Dendritic cell treated with granulocyte-macrophage colony-stimulating factor and Interleukin-4, amounts not matched to agents 40 ng/mL and 50 ng/mL, for 4 days (primary cell): ENCODE results near the gene PRKCZ.

Source experiments
- H3K27ac Mint-ChIP-seq: one replicate; pipeline ENCODE4 v1.8.0; 2022; ENCODE audit warnings: mild to moderate bottlenecking, mixed read lengths
- H3K27me3 Mint-ChIP-seq: one replicate; pipeline ENCODE4 v1.8.0; 2022; ENCODE audit warnings: mild to moderate bottlenecking, mixed read lengths
- H3K36me3 Mint-ChIP-seq: one replicate; pipeline ENCODE4 v1.8.0; 2022; ENCODE audit warnings: low read depth, mixed read lengths
- H3K4me1 Mint-ChIP-seq: one replicate; pipeline ENCODE4 v1.8.0; 2022; ENCODE audit warnings: low read depth, mixed read lengths
- H3K4me3 Mint-ChIP-seq: one replicate; pipeline ENCODE4 v1.8.0; 2022; ENCODE audit warnings: mild to moderate bottlenecking, moderate library complexity, mixed read lengths
- H3K9me3 Mint-ChIP-seq: one replicate; pipeline ENCODE4 v1.8.0; 2022; ENCODE audit warnings: mixed read lengths
- intact Hi-C: fragments of 100-400 bp; cut with micrococcal nuclease; formaldehyde crosslinking; loops from one replicate; pipeline ENCODE4 v1.15.0; 2022

Gene PRKCZ

GRCh38 chr1:2045468-2046173, 4.6 kb upstream of the PRKCZ start:
- intact Hi-C loops = loop anchor here (2.0 to 5.0 kb wide), 2 partner anchors 85 to 103 kb away; no protein-coding TSS in a partner anchor
- Mint-ChIP-seq H3K4me3 (no peak overlapping the region), H3K27ac (no peak overlapping the region), H3K36me3 (no peaks in the 10 kb centered on the region), H3K9me3 (no peaks in the 10 kb centered on the region), H3K27me3 (peaks cover 71% of the 10 kb centered on the region), H3K4me1 (peaks cover 9% of the 10 kb centered on the region)

GRCh38 chr1:2046174-2046917, 3.9 kb upstream of the PRKCZ start:
- intact Hi-C loops = loop anchor here (2.0 to 5.0 kb wide), 2 partner anchors 86 to 104 kb away; no protein-coding TSS in a partner anchor
- Mint-ChIP-seq H3K27ac (no peak overlapping the region), H3K36me3 (no peaks in the 10 kb centered on the region), H3K27me3 (peaks cover 76% of the 10 kb centered on the region), H3K9me3 (no peaks in the 10 kb centered on the region), H3K4me1 (peaks cover 9% of the 10 kb centered on the region), H3K4me3 (no peak overlapping the region)

GRCh38 chr1:2046953-2047748, 3.1 kb upstream of the PRKCZ start:
- Mint-ChIP-seq H3K9me3 (no peaks in the 10 kb centered on the region), H3K36me3 (no peaks in the 10 kb centered on the region), H3K27me3 (peaks cover 81% of the 10 kb centered on the region), H3K4me1 (peaks cover 9% of the 10 kb centered on the region), H3K4me3 (no peak overlapping the region), H3K27ac (no peak overlapping the region)
- intact Hi-C loops = loop anchor here (2.0 to 5.0 kb wide), 2 partner anchors 86 to 105 kb away; no protein-coding TSS in a partner anchor

GRCh38 chr1:2047749-2048729, 2.2 kb upstream of the PRKCZ start:
- Mint-ChIP-seq H3K27me3 (peaks cover 87% of the 10 kb centered on the region), H3K4me1 (peaks cover 9% of the 10 kb centered on the region), H3K4me3 (no peak overlapping the region), H3K36me3 (no peaks in the 10 kb centered on the region), H3K9me3 (no peaks in the 10 kb centered on the region), H3K27ac (no peak overlapping the region)
- intact Hi-C loops = loop anchor here (2.0 to 5.0 kb wide), 2 partner anchors 87 to 106 kb away; no protein-coding TSS in a partner anchor

GRCh38 chr1:2049225-2049717, 940 bp upstream of the PRKCZ start:
- Mint-ChIP-seq H3K4me3 (peak overlapping the region; percentile 72), H3K27ac (no peak overlapping the region), H3K36me3 (no peaks in the 10 kb centered on the region), H3K4me1 (peaks cover 9% of the 10 kb centered on the region), H3K27me3 (peaks cover 83% of the 10 kb centered on the region), H3K9me3 (no peaks in the 10 kb centered on the region)
- intact Hi-C loops = loop anchor here (5.0 kb wide), 1 partner anchor 107 kb away; no protein-coding TSS in a partner anchor

GRCh38 chr1:2050461-2050792, 216 bp downstream of the PRKCZ start:
- Mint-ChIP-seq H3K27me3 (peaks cover 74% of the 10 kb centered on the region), H3K36me3 (no peaks in the 10 kb centered on the region), H3K9me3 (no peaks in the 10 kb centered on the region), H3K4me1 (peaks cover 9% of the 10 kb centered on the region), H3K4me3 (no peak overlapping the region), H3K27ac (no peak overlapping the region)
- intact Hi-C loops = no loop called here

- Mint-ChIP-seq H3K27ac (no peak overlapping the region), H3K36me3 (no peaks in the 10 kb centered on the region)
Observed at GRCh38 chr1:2050793-2051682, 827 bp downstream of the PRKCZ start.

GRCh38 chr1:2052054-2052679, 2.0 kb downstream of the PRKCZ start:
- Mint-ChIP-seq H3K27me3 (peaks cover 59% of the 10 kb centered on the region), H3K4me1 (peaks cover 9% of the 10 kb centered on the region), H3K27ac (no peak overlapping the region), H3K36me3 (no peaks in the 10 kb centered on the region), H3K9me3 (no peaks in the 10 kb centered on the region), H3K4me3 (no peak overlapping the region)
- intact Hi-C loops = no loop called here

More at GRCh38 chr1:2050793-2051682, 827 bp downstream of the PRKCZ start:
- Mint-ChIP-seq H3K4me3 (no peak overlapping the region), H3K9me3 (no peaks in the 10 kb centered on the region), H3K27me3 (peaks cover 67% of the 10 kb centered on the region), H3K4me1 (peaks cover 9% of the 10 kb centered on the region)
- intact Hi-C loops = no loop called here

- H3K4me3 Mint-ChIP-seq = no peak overlapping the region
- H3K27me3 Mint-ChIP-seq = peaks cover 53% of the 10 kb centered on the region
- no peaks in the 10 kb centered on the region for H3K36me3 Mint-ChIP-seq
- no peaks in the 10 kb centered on the region for H3K9me3 Mint-ChIP-seq
- no peak overlapping the region for H3K27ac Mint-ChIP-seq
- intact Hi-C loops = no loop called here
- H3K4me1 Mint-ChIP-seq = peaks cover 9% of the 10 kb centered on the region
Observed at GRCh38 chr1:2052756-2053155, 2.5 kb downstream of the PRKCZ start.

GRCh38 chr1:2053217-2053616, 3.0 kb downstream of the PRKCZ start:
- Mint-ChIP-seq H3K4me3 (no peak overlapping the region), H3K9me3 (no peaks in the 10 kb centered on the region), H3K36me3 (no peaks in the 10 kb centered on the region), H3K27me3 (peaks cover 48% of the 10 kb centered on the region), H3K27ac (no peak overlapping the region), H3K4me1 (peaks cover 9% of the 10 kb centered on the region)
- intact Hi-C loops = no loop called here

- Mint-ChIP-seq H3K9me3 (no peaks in the 10 kb centered on the region), H3K27me3 (peaks cover 42% of the 10 kb centered on the region), H3K4me1 (peaks cover 9% of the 10 kb centered on the region), H3K4me3 (no peak overlapping the region), H3K36me3 (no peaks in the 10 kb centered on the region), H3K27ac (no peak overlapping the region)
- intact Hi-C loops = no loop called here
Observed at GRCh38 chr1:2053784-2054376, 3.7 kb downstream of the PRKCZ start.
